ENCODE results near the gene IGSF8. TPM values are rescaled to one million over a fixed set of nuclear protein-coding genes. Genes with fewer than 3 reads are reported as not detected.

Gene IGSF8
- total and polyA plus RNA-seq, 10 donors: 15.6 to 28.9 (median 21.7) TPM

- peaks cover 0 to 89% (median 49%) of the 10 kb centered on the region in 6 donors for H3K36me3 ChIP-seq
- no peak for TF ChIP-seq CTCF (IDR thresholded peaks at IDR 0.05 in 8 of 11, conservative IDR thresholded peaks at IDR 0.05 in 3 of 11)
- H3K27me3 ChIP-seq (replicated peaks in 1 of 7): no peaks in the 10 kb centered on the region
- intact Hi-C loops (cut with DNase I; ENCODE audit: low total_unique reads): loop anchor here (10.0 kb wide), 1 partner anchor 307 kb away; the partner anchor contains the start of gene DUSP23
- H3K4me3 ChIP-seq: no peak overlapping the region
- H3K27ac ChIP-seq: no peak overlapping the region
- H3K9me3 ChIP-seq: no peaks in the 10 kb centered on the region
- H3K4me1 ChIP-seq: peaks cover 1 to 29% (median 9%) of the 10 kb centered on the region in 6 donors
- DNase-seq: peak; percentile 71
- 91 to 95% (median 95%) methylated on average over 5 of the region's 5 CpGs for WGBS, 5 donors
Observed at GRCh38 chr1:160091666-160092223, 6.7 kb downstream of the IGSF8 start.

DNA sequence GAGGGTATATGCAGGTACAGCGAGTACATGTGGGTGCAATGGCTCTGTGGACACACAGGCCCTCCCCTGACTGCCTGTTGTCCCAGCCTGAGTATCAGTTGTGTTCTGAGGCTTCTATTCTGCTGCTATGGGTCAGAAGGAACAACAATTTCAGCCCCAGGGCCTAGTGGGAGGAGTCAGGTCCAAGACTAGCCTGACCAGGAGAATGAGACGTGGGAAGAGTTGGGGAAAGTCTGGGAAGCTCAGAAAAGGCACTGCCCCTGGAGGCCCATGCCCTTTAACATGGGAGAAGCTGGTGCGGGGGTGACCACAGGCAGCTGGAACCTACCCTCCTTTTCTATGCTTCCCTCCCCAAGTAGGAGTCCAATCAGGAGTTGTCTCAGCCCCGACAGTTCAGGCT lies 7.7 kb downstream of the IGSF8 start:
- intact Hi-C loops (cut with DNase I; ENCODE audit: low total_unique reads): loop anchor here (10.0 kb wide), 1 partner anchor 306 kb away; the partner anchor contains the start of gene DUSP23
- H3K27me3 ChIP-seq (replicated peaks in 1 of 7): no peaks in the 10 kb centered on the region
- TF ChIP-seq CTCF (IDR thresholded peaks at IDR 0.05 in 8 of 11, conservative IDR thresholded peaks at IDR 0.05 in 3 of 11) (no peak), POLR2AphosphoS5 (IDR thresholded peaks at IDR 0.05) (no peak)
- H3K4me1 ChIP-seq: peaks cover 0 to 19% (median under 1%) of the 10 kb centered on the region in 6 donors
- DNase-seq: peak; percentile 56
- 90 to 97% (median 94%) methylated on average over 4 of the region's 4 CpGs for WGBS, 5 donors
- H3K9me3 ChIP-seq: no peaks in the 10 kb centered on the region
- H3K4me3 ChIP-seq: no peak overlapping the region
- H3K27ac ChIP-seq: no peak overlapping the region
- H3K36me3 ChIP-seq: peaks cover 0 to 89% (median 49%) of the 10 kb centered on the region in 6 donors

GRCh38 chr1:160089883-160090282 lies 8.5 kb downstream of the IGSF8 start:
- no peak for TF ChIP-seq POLR2A (IDR thresholded peaks at IDR 0.05)
- no peak for TF ChIP-seq POLR2AphosphoS5 (IDR thresholded peaks at IDR 0.05)
- no peak for TF ChIP-seq CTCF (IDR thresholded peaks at IDR 0.05 in 8 of 11, conservative IDR thresholded peaks at IDR 0.05 in 3 of 11)
- no peak for DNase-seq
- intact Hi-C loops (cut with DNase I; ENCODE audit: low total_unique reads): loop anchor here (10.0 kb wide), 1 partner anchor 305 kb away; the partner anchor contains the start of gene DUSP23

DNA sequence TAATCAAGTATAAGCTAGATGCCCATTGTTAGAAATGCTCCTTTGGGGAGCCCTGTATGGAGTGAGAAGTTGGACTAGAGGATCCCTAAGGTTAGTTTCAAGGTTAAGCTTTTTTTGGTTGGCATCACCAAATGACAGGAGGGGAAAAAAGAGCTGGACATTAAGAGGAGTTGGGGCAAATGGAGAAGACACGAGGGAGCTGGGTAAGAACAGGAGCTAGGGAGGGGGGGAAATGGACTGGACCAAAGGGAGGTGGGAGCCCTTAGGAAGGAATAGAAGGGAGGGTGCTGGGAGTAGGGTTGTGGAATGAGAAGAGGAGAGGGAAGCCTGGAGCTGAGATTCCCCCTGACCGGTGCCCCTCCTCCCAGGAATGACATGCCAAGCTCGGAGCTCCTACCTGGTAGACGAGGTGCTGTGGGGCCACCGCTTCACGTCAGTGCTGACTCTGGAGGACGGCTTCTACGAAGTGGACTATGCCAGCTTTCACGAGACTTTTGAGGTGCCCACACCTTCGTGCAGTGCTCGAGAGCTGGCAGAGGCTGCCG lies 11.2 kb downstream of the IGSF8 start:
- peak; percentile 44 for DNase-seq
- intact Hi-C loops (cut with DNase I; ENCODE audit: low total_unique reads): no loop called here
- H3K9me3 ChIP-seq: no peaks in the 10 kb centered on the region
- H3K27me3 ChIP-seq (replicated peaks in 1 of 7): peaks cover 0 to 27% (median 16%) of the 10 kb centered on the region in 7 donors
- WGBS, 5 donors: 91 to 95% (median 94%) methylated on average over 11 to 12 of the region's 12 CpGs
- peaks cover 0 to 13% (median 10%) of the 10 kb centered on the region in 6 donors for H3K4me1 ChIP-seq
- H3K27ac ChIP-seq: no peak overlapping the region
- TF ChIP-seq CTCF (IDR thresholded peaks at IDR 0.05 in 8 of 11, conservative IDR thresholded peaks at IDR 0.05 in 3 of 11) (no peak), POLR2A (IDR thresholded peaks at IDR 0.05) (no peak), POLR2AphosphoS5 (IDR thresholded peaks at IDR 0.05) (no peak)
- H3K36me3 ChIP-seq: peaks cover 0 to 53% (median 22%) of the 10 kb centered on the region in 6 donors
- no peak overlapping the region for H3K4me3 ChIP-seq

More at GRCh38 chr1:160089883-160090282, 8.5 kb downstream of the IGSF8 start:
- Histone ChIP-seq H3K9me3 (no peaks in the 10 kb centered on the region), H3K27me3 (replicated peaks in 1 of 7) (no peaks in the 10 kb centered on the region), H3K36me3 (peaks cover 0 to 80% (median 47%) of the 10 kb centered on the region in 6 donors), H3K27ac (no peak overlapping the region), H3K4me1 (peaks cover 0 to 11% (median 0%) of the 10 kb centered on the region in 6 donors), H3K4me3 (no peak overlapping the region)
- whole genome bisulfite sequencing, 5 donors: 88 to 94% (median 90%) methylated on average over 3 of the region's 3 CpGs

All from spleen (tissue), 11 donors.